ENCODE measurements around the gene RLN1.

DNA sequence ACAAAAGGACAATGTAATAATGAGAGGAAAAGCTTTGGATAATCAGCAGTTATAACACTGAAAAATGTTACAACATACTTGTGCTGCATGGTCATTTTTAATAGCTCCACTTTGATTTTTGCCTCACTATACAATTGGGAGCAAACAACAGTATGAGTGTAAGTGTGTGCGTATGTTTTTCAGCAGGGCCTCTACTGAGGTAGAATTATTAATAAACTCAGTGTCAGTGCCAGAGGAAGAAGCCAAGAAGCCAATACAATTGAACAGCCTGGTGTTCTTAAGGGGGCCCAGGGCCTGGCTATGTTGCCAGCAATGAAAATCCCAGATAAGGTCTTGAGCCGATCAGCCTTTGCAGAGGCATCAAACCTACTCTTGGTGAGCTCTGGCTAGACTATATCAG is 16.1 kb upstream of the RLN1 start:
- TF ChIP-seq, protein P1, sequence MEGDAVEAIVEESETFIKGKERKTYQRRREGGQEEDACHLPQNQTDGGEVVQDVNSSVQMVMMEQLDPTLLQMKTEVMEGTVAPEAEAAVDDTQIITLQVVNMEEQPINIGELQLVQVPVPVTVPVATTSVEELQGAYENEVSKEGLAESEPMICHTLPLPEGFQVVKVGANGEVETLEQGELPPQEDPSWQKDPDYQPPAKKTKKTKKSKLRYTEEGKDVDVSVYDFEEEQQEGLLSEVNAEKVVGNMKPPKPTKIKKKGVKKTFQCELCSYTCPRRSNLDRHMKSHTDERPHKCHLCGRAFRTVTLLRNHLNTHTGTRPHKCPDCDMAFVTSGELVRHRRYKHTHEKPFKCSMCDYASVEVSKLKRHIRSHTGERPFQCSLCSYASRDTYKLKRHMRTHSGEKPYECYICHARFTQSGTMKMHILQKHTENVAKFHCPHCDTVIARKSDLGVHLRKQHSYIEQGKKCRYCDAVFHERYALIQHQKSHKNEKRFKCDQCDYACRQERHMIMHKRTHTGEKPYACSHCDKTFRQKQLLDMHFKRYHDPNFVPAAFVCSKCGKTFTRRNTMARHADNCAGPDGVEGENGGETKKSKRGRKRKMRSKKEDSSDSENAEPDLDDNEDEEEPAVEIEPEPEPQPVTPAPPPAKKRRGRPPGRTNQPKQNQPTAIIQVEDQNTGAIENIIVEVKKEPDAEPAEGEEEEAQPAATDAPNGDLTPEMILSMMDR (conservative IDR thresholded peaks at IDR 0.05 in 1 of 2, IDR thresholded peaks at IDR 0.05 in 1 of 2; ENCODE audit: low read depth in 1 of 2, low read length in 2 of 2) = no peak
- TF ChIP-seq EZH2 (IDR thresholded peaks at IDR 0.05; ENCODE audit: low read length, missing control alignments) = no peak
